ENCODE measurements around the gene SLC35G3. TPM values are rescaled to one million over a fixed set of nuclear protein-coding genes. Genes with fewer than 3 reads are reported as not detected.

Gene SLC35G3
- total and polyA plus RNA-seq, 2 of the 8 experiments (the other 6 are each of a cell fraction or from before 2014, with no cell fraction given): not detected

DNA sequence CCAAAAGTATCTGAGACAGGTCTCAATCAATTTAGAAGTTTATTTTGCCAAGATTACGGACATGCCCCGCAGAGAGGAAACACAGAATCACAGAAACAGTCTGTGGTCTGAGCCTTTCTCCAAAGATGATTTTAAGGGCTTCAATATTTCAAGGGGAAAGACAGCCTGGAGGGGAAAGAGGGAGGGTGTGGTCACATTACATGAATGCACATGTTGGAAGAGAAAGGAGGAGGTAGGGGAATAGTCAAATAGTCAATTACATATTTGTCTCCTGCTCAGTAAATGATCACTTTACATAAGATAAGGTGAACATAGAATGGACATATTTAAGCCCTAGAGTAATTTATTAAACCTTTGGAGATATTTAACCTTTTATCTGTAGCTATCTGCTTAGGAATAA lies 34.3 kb downstream of the SLC35G3 start:
- H2AK5ac ChIP-seq (ENCODE audit: low read depth, low read length): no peak overlapping the region
- no peak overlapping the region for H3K23ac ChIP-seq (ENCODE audit: insufficient read length)
- H4K5ac ChIP-seq (ENCODE audit: insufficient read length, low read depth, low read length): no peak overlapping the region
- no peak overlapping the region for H3K4ac ChIP-seq (replicated peaks; ENCODE audit: insufficient read length, low read depth, low read length)
- no peak overlapping the region for H3K18ac ChIP-seq (ENCODE audit: extremely low read depth, low read length)
- no peak overlapping the region for H3K9ac ChIP-seq (replicated peaks in 1 of 4; ENCODE audit: extremely low read depth in 1 of 4, low read depth in 3 of 4, low read length in 3 of 4)
- 81% methylated on average over 2 of the region's 2 CpGs; no CpG with 5 or more reads in 1 of the 2 experiments for WGBS, 2 experiments (ENCODE audit: extremely low coverage in 1 of 2, insufficient coverage in 1 of 2, insufficient read length in 1 of 2, insufficient replicate concordance in 2 of 2, low coverage in 1 of 2, low lambda C conversion rate in 2 of 2, missing lambda C conversion rate in 1 of 2)
- no peak overlapping the region for H2BK20ac ChIP-seq (ENCODE audit: low read length)
- FAIRE-seq (no peak), DNase-seq (ENCODE audit: low read depth in 1 of 2, low spot score in 2 of 2) (no peak)
- peaks cover 0 to 2% of the 10 kb centered on the region in 2 experiments for H4K20me1 ChIP-seq (replicated peaks in 1 of 2; ENCODE audit: control insufficient read depth in 1 of 2, insufficient read depth in 2 of 2, low read length in 2 of 2)
- CTCF ChIA-PET (ENCODE audit: partially characterized antibody): interaction anchor here (0.8 kb wide), 1 partner anchor 11 kb away, joined by 3 read pairs; no protein-coding TSS in a partner anchor
- POLR2A ChIA-PET (ENCODE audit: partially characterized antibody): no interaction called here
- H4K91ac ChIP-seq (replicated peaks; ENCODE audit: insufficient read length, low read length): no peak overlapping the region
- H3K4me2 ChIP-seq (ENCODE audit: insufficient read depth in 1 of 2, low read depth in 2 of 2, low read length in 2 of 2): no peak overlapping the region
- no peaks in the 10 kb centered on the region for H3K79me2 ChIP-seq (ENCODE audit: control insufficient read depth in 1 of 2, insufficient read depth in 2 of 2, low read length in 2 of 2)
- H3K4me3 ChIP-seq (ENCODE audit: extremely low read depth in 1 of 4, insufficient read depth in 2 of 4, low read depth in 3 of 4, low read length in 4 of 4): no peak overlapping the region
- no peaks in the 10 kb centered on the region; the same call in none of the 2 replicates for H3K79me1 ChIP-seq (ENCODE audit: low read depth, low read length)
- H3K27me3 ChIP-seq (replicated peaks in 1 of 4; ENCODE audit: control insufficient read depth in 3 of 4, extremely low read depth in 1 of 4, insufficient read depth in 3 of 4, low read length in 3 of 4): no peaks in the 10 kb centered on the region
- H3K27ac ChIP-seq (ENCODE audit: low read depth, low read length): no peak overlapping the region
- H3K14ac ChIP-seq (ENCODE audit: insufficient read length): no peak overlapping the region
- no peak overlapping the region for H2BK5ac ChIP-seq (ENCODE audit: low read depth, low read length)
- H3K9me3 ChIP-seq (ENCODE audit: insufficient read depth in 2 of 2, low read depth in 1 of 2, low read length in 1 of 2): no peaks in the 10 kb centered on the region
- H3K4me1 ChIP-seq (replicated peaks in 1 of 4; ENCODE audit: control insufficient read depth in 3 of 4, insufficient read depth in 4 of 4, low read length in 3 of 4): no peaks in the 10 kb centered on the region
- H2BK120ac ChIP-seq (replicated peaks; ENCODE audit: low read depth, low read length): no peak overlapping the region
- no peak overlapping the region for H2AFZ ChIP-seq (ENCODE audit: low read length)
- no peak overlapping the region for H3K56ac ChIP-seq (replicated peaks; ENCODE audit: insufficient read length, low read depth, low read length)
- H2BK12ac ChIP-seq (ENCODE audit: low read depth, low read length): no peak overlapping the region
- H3K36me3 ChIP-seq (ENCODE audit: control insufficient read depth in 2 of 4, insufficient read depth in 4 of 4, low read length in 3 of 4): no peaks in the 10 kb centered on the region
- H3K23me2 ChIP-seq (ENCODE audit: low read depth, low read length): no peaks in the 10 kb centered on the region
- no peak overlapping the region for H2BK15ac ChIP-seq (ENCODE audit: low read length)
- no peak overlapping the region for H4K8ac ChIP-seq (ENCODE audit: extremely low read depth, insufficient read depth, low read length)
- TF ChIP-seq HDAC2 (IDR thresholded peaks at IDR 0.05; ENCODE audit: borderline replicate concordance in 1 of 2, low read depth in 2 of 2, low read length in 2 of 2): no peak
